HG03045 (cell line): ENCODE results near the gene RAB37.

ENCODE experiments used
- ATAC-seq: cut with Tn5 transposase; IDR thresholded peaks from one replicate; pipeline ENCODE4 v1.9.1; 2021; ENCODE audit warnings: mild to moderate bottlenecking, moderate library complexity; ENCODE audit not compliant: unreplicated experiment

RAB37 gene

DNA sequence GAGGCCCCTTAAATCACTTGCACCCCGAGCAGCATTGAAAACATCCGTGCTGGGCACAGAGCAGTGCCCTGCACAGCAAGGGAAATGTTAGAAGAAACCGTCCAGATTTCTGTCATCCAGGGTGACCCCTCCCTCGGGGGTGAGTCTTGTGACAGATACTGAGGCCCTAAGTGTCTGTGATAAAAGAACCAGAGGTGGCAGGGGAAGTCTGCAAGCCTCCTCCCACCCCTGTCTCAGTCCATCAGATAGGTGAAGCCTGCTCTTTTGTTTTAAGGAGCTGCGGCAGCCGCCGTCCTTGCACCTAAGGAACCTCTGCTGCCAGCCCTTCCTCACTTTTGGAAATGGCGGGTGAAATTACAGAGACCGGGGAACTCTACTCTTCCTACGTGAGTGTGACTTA, 39.9 kb downstream of the RAB37 start:
- no peak for ATAC-seq

- ATAC-seq = no peak
Observed at GRCh38 chr17:74777901-74778515, 41.0 kb downstream of the RAB37 start.

- ATAC-seq = no peak
Observed at GRCh38 chr17:74778960-74779359, 41.9 kb downstream of the RAB37 start.

DNA sequence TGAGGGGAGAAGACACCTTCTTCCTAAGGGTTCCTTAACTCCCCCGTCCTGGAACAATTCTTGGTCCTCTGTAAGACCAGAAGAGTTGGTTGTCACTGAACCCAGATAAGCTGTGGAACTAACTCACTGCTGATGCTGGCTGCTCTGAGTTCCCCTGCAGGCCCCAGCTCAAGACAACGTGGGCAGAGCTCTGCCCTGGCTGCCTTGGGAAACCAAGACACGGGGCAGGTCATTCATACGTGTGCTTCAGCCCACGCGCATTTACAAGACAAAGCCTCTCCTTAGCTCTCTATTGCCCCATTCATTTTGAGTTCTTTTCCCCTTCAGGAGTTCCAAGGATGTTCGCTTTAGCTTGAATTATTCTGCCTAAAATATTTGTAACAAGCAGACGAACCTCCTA, 42.4 kb downstream of the RAB37 start:
- no peak for ATAC-seq

- no peak for ATAC-seq
Observed at GRCh38 chr17:74779948-74780400, 42.9 kb downstream of the RAB37 start.

DNA sequence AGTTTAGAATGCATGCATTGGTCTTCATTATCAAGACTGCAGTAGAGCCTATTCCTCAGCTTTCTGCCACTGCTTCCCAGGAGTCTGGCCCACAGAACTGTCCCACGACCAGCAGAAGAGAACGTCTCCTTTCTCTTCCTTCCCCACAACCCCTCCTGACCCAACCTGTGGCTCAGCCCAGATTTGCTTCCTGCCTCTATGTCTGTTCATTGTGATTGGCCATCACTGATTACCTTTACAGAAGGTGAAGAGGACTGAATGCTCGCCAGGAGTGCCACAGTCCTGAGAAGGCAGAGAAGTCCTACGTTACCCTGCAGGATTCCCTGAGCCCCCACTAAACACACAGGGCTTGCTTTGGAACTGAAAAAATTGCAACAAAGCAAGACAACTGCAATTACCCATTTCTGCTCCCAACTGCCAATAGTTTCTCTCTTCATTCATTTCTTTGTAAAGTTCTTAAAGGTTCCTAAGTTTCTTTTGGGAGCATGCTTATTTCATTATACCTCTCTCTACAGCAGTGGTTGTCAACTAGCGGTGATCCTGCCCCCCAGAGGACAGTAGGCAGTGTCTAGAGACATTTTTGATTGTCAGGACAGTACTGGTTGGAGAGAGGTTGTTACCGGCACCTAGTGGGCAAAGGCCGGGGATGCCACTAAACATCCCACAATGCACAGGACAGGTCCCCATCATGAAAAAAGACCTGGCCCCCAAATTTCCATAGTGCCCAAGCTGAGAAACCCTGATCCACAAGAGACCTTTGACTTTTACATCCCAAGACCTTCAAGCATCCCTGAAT, 43.6 kb downstream of the RAB37 start:
- ATAC-seq = no peak

GRCh38 chr17:74782571-74782970, 45.5 kb downstream of the RAB37 start:
- no peak for ATAC-seq

DNA sequence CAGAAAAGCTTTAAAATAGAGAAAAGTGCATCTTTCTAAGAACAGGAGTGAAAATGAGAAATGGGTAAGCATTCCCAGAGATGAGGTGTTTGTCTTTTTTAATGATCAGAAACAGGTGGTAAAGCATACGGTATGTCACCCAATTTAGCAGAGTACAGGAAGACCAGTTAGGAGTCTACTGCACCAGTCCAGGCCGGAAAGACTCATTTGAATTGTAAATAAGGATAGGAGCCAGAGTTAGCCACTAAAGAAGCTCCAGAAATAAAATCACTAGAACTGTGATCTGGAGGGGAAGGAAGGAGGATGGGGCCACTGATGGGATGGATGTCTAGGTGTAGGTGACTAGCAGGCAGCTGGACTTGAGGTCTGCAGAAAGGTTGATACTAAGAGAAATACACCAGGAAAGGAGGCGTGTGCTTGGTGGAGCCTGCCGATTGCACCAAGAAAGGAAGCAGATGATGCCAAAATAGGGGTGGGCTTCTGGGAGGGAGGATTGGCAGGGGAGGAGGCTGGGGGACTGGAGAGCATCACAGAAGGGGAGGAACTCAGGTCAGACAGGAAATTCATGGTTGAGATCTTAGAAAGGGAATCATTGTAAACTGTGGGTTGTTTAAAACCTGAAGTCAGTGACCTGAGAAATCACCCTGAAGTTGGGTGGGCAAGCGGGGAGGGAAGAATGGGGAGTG, 47.2 kb downstream of the RAB37 start:
- no peak for ATAC-seq

DNA sequence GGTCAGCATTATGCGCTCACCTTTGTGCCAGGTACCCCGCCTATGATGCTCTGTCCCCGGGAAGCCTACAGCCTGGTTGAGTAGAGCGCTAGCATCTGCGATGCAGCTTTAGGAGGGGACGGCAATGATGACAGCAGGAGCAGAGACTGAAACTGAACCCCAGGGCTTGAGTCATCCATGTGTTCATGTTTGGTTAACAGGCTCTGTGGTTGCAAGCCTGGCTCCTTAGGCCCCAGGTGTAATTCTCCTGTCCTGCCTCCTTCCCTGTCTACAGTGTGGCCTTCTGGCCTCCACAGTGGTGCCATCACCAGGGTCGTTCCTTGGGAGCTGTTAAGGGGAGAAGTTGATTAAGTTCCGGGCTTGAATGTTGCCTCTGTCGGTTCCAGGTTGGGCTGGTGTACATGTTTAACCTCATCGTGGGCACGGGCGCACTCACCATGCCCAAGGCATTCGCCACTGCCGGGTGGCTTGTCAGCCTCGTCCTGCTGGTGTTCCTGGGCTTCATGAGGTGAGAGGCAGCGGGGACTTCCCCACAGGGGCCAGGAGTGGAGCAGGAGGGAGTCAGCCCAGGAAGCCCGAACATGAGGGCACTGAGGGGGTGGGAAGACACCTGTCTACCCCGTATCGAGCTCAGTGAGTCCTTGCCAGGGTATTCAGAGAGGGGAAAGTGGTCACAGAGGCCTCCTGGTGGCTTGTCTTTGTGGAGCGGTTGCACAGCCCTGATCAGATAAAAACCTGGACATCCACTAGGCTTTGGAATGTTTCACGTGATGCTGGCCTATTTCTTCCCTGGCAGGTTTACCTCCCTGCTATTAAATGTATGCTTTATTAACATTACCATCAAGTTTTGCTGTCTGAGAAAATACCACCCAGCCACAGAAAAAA, 48.3 kb downstream of the RAB37 start:
- ATAC-seq = no peak

DNA sequence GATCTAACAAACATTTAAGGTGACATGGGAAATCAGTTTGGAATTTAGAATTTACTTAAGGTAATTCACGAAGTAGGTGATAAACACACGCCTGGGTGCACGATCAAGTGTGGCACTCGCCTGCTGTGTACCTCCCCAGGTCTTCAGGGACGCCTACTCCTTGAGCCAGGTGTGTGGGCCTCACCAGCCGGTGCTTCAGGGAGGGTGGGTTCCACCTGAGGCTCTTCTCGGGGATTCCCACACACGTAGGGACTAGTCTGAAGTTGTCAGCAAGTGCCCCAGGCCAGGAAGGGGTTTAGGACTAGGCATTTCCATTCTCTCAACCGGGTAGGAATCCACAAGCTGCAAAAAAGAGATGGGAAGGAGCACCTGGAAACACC, 48.9 kb downstream of the RAB37 start:
- ATAC-seq = no peak

GRCh38 chr17:74786431-74787055, 49.5 kb downstream of the RAB37 start:
- no peak for ATAC-seq

GRCh38 chr17:74790161-74791058, 53.4 kb downstream of the RAB37 start:
- ATAC-seq = no peak

- no peak for ATAC-seq
Observed at GRCh38 chr17:74792586-74793105, 55.6 kb downstream of the RAB37 start.

- ATAC-seq = no peak
Observed at GRCh38 chr17:74795327-74796020, 58.4 kb downstream of the RAB37 start.

GRCh38 chr17:74796211-74796610, 59.2 kb downstream of the RAB37 start:
- ATAC-seq = no peak

- no peak for ATAC-seq
Observed at GRCh38 chr17:74796866-74797265, 59.8 kb downstream of the RAB37 start.
